ENCODE measurements around the gene GABBR2.

- TF ChIP-seq POLR2A (IDR thresholded peaks at IDR 0.05) (no peak), CTCF (IDR thresholded peaks at IDR 0.05) (no peak)
Measured at GRCh38 chr9:98284754-98285153, 424.0 kb downstream of the GABBR2 start.
